Colonic mucosa (tissue), 4 donors: Measurements from ENCODE around the gene DGCR8. TPM values are rescaled to one million over a fixed set of nuclear protein-coding genes. Genes with fewer than 3 reads are reported as not detected.

Experiments used
- DNase-seq: peaks from one replicate; pipeline ENCODE4 v3.0.0-alpha.2; 2020
- H3K27ac ChIP-seq: fragments of 200-600 bp; one replicate; pipeline ENCODE4 v1.8.0; 2021
- H3K27me3 ChIP-seq: fragments of 200-600 bp; one replicate; pipeline ENCODE4 v1.8.0; 2021
- H3K36me3 ChIP-seq: fragments of 200-600 bp; one replicate; pipeline ENCODE4 v1.8.0; 2021
- H3K4me1 ChIP-seq: fragments of 200-600 bp; one replicate; pipeline ENCODE4 v1.8.0; 2021; ENCODE audit warnings: mild to moderate bottlenecking
- H3K4me3 ChIP-seq: fragments of 200-600 bp; one replicate; pipeline ENCODE4 v1.8.0; 2021
- H3K9ac ChIP-seq, 2 donors: one replicate each; pipeline ENCODE4 v1.7.0; 2013; ENCODE audit warnings: control low read depth in 2 of 2, low read depth in 2 of 2, low read length in 2 of 2
- H3K9me3 ChIP-seq: fragments of 200-600 bp; one replicate; pipeline ENCODE4 v1.8.0; 2021
- intact Hi-C: fragments of 100-400 bp; cut with DNase I; formaldehyde crosslinking; loops from one replicate; pipeline ENCODE4 v1.14.1; 2022
- total RNA-seq, 2 donors: library from RNA; stranded (reverse); fragmentation: NEBNext Ultra II Directional in 1 of 2; extraction: Animal tissue kit (Norgen Biotek cat#: 25700) in 1 of 2; gene quantifications; one replicate each; pipeline ENCODE4 v1.2.1, GENCODE V29; 2021
- TF ChIP-seq, protein P1 (sequence below): fragments of 200-600 bp; IDR thresholded peaks from one replicate; pipeline ENCODE4 v1.8.0; 2022; ENCODE audit warnings: antibody characterized with exemption, mild to moderate bottlenecking
- donor health status: healthy.
- donor health status: DM: no; HTN: no; CAD: no.
- donor health status: DM: no; HTN: no; CAD: no.

Gene DGCR8
- total RNA-seq, 2 donors from 2014 or later = 21.1 to 52.7 TPM

- no peak overlapping the region for H3K4me3 ChIP-seq
- no peaks in the 10 kb centered on the region for H3K9me3 ChIP-seq
- no peaks in the 10 kb centered on the region for H3K27me3 ChIP-seq
- no peak overlapping the region for H3K9ac ChIP-seq
- intact Hi-C loops = no loop called here
- DNase-seq = no peak
- TF ChIP-seq, protein P1, sequence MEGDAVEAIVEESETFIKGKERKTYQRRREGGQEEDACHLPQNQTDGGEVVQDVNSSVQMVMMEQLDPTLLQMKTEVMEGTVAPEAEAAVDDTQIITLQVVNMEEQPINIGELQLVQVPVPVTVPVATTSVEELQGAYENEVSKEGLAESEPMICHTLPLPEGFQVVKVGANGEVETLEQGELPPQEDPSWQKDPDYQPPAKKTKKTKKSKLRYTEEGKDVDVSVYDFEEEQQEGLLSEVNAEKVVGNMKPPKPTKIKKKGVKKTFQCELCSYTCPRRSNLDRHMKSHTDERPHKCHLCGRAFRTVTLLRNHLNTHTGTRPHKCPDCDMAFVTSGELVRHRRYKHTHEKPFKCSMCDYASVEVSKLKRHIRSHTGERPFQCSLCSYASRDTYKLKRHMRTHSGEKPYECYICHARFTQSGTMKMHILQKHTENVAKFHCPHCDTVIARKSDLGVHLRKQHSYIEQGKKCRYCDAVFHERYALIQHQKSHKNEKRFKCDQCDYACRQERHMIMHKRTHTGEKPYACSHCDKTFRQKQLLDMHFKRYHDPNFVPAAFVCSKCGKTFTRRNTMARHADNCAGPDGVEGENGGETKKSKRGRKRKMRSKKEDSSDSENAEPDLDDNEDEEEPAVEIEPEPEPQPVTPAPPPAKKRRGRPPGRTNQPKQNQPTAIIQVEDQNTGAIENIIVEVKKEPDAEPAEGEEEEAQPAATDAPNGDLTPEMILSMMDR = no peak
- no peaks in the 10 kb centered on the region for H3K36me3 ChIP-seq
- H3K4me1 ChIP-seq = no peaks in the 10 kb centered on the region
- no peak overlapping the region for H3K27ac ChIP-seq
Observed at GRCh38 chr22:20140521-20140964, 60.5 kb downstream of the DGCR8 start.

- intact Hi-C loops = no loop called here
- Histone ChIP-seq H3K4me1 (no peaks in the 10 kb centered on the region), H3K9ac (no peak overlapping the region), H3K36me3 (no peaks in the 10 kb centered on the region), H3K9me3 (no peaks in the 10 kb centered on the region), H3K27ac (no peak overlapping the region), H3K27me3 (no peaks in the 10 kb centered on the region), H3K4me3 (no peak overlapping the region)
- TF ChIP-seq, protein P1 = no peak
- no peak for DNase-seq
Observed at GRCh38 chr22:20141186-20142077, 61.4 kb downstream of the DGCR8 start.

- Histone ChIP-seq H3K9ac (no peak overlapping the region), H3K27ac (no peak overlapping the region), H3K4me3 (no peak overlapping the region), H3K4me1 (no peaks in the 10 kb centered on the region), H3K27me3 (no peaks in the 10 kb centered on the region), H3K9me3 (no peaks in the 10 kb centered on the region), H3K36me3 (no peaks in the 10 kb centered on the region)
- intact Hi-C loops = no loop called here
- no peak for DNase-seq
- TF ChIP-seq, protein P1 = no peak
Observed at GRCh38 chr22:20142711-20143621, 62.9 kb downstream of the DGCR8 start.

GRCh38 chr22:20143883-20144665 is 64.0 kb downstream of the DGCR8 start:
- TF ChIP-seq, protein P1 = no peak
- H3K4me1 ChIP-seq = no peaks in the 10 kb centered on the region
- no peaks in the 10 kb centered on the region for H3K27me3 ChIP-seq
- DNase-seq = no peak
- H3K9ac ChIP-seq = no peak overlapping the region
- H3K9me3 ChIP-seq = no peaks in the 10 kb centered on the region
- intact Hi-C loops = no loop called here
- no peaks in the 10 kb centered on the region for H3K36me3 ChIP-seq
- H3K27ac ChIP-seq = no peak overlapping the region
- H3K4me3 ChIP-seq = no peak overlapping the region
